Activated CD4-positive, alpha-beta T cell treated with anti-CD3 and anti-CD28 coated beads, Interleukin-2, amount 50 U/mL, for 1 hour (primary cell): Measurements from ENCODE around the gene SPAG16.

Experiments
- DNase-seq: peaks from one replicate; pipeline ENCODE4 v3.0.0-alpha.2; 2020

Gene SPAG16

GRCh38 chr2:214203214-214203613, 919.0 kb downstream of the SPAG16 start:
- no peak for DNase-seq

DNA sequence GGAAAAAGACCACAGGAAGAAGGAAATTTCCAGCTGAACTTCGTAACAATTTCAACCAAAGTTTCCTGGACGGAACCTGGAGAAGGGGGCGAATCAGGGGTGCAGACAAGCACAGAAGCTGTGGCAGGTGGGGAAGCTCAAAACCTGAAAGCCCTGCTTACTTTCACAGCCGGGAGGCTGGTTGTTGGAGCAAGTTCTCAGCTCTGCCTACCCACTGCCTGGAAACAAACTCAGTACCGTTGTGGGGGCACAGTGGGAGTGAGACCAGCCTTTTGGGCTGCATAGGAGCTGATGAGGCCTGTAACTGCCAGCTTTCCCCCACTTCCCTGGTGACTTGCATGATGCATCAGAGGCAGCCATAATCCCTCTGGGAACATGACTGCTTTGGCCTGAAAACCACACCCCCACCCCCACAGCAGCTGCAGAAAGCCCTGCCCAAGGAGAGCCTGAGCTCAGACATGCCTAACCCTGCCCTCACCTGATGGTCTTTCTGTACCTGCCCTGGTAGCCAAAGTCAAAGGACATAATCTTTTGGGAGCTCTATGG, 919.6 kb downstream of the SPAG16 start:
- no peak for DNase-seq

- no peak for DNase-seq
Measured at GRCh38 chr2:214215107-214215506, 930.8 kb downstream of the SPAG16 start.

DNA sequence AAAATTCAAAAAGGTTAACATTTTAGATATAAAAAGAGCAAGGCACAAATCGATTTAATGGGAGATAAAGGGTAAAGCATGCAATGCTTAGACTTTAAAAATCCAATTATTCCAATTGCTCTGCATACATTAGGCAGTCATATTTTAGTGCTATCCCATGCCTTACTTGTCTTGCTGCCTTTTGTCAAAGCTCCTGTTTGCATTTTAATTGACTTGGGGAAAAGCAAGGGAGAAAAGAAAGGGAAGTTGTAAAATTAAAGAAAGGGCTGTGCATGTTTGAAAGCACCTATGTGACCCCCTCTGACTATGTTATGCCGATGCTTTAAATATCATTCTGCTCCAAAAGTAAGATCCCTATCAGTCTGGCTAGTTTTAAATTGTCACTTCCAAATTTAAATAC, 932.9 kb downstream of the SPAG16 start:
- DNase-seq = no peak

DNA sequence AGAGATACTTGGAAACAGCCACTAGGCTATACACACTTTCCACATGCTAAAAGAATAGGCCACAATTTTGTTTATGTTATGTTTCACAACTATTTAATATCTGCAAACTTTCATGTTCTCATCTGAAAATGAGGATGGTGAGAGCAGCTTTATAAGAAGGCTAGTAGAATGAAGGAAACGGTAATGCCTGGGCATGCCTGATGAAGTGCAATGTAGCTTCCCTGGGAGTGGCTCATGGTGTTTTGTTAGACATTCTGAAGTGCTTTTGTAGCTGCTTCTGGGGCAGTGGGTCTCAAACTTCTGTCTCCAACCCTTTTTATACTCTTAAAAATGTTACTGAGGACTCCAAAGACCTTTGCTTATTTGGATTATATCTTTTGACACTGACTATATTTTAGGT, 933.3 kb downstream of the SPAG16 start:
- no peak for DNase-seq

- no peak for DNase-seq
Measured at GRCh38 chr2:214220251-214220650, 936.0 kb downstream of the SPAG16 start.

- DNase-seq = no peak
Measured at GRCh38 chr2:214226061-214226460, 941.8 kb downstream of the SPAG16 start.

GRCh38 chr2:214232271-214232670, 948.0 kb downstream of the SPAG16 start:
- DNase-seq = no peak

- DNase-seq = no peak
Measured at GRCh38 chr2:214233164-214233563, 948.9 kb downstream of the SPAG16 start.

DNA sequence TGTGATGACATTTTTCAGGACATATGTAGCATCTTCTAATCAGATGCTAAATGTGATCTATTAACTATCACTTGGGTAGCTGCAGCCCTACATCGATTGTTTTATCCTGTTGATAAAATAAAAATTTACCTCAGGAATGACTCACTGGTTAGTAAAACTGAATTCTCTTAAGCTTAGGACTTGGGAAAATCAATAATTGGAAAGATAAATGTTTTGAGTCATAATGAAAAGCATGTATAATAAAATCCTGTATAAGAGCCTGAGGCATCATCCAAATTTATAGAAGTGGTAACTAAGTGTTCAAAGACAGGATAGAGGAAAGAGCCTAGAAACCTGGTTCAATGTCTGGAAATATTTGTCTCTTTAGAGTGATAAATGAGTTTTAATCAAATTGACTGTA, 958.5 kb downstream of the SPAG16 start:
- DNase-seq = no peak

DNA sequence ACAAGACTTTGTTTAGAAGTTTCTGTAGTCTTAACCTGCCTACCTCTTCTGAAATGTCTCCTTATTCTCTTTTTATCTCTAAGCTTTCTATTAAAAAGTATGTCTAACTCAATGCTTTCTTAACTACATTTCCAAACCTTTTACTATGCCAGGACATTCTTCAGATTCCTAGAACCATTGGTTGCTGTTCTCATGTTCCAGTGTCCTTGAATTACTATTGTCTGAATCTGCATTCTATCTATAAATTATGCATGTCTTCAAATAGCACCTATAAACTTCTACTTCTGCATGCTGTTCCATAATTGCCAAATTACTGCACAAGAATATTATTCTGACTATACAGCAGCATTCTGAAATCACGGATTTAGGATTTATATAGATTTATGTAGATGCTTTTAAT, 960.6 kb downstream of the SPAG16 start:
- no peak for DNase-seq

DNA sequence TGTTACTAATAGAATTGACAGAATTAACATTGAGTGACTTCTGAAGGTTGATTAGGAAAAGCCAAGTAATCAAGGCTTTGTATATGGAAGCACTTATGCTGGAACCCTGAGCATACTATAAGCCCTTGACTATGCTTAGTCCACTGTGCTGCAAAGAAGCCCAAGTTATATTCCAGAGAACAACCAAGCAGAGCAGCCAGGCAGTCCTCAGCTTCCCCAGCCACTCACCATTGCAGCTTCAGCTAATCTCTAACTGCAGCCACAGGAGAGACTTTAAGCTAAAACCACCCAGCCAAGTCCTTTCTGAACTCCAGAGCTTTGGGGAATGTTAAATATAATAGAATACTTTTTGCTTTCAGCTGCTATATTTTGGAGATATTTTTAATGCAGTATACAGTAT, 962.2 kb downstream of the SPAG16 start:
- no peak for DNase-seq

- DNase-seq = no peak
Measured at GRCh38 chr2:214247531-214247930, 963.3 kb downstream of the SPAG16 start.

GRCh38 chr2:214255046-214255445, 970.8 kb downstream of the SPAG16 start:
- no peak for DNase-seq

DNA sequence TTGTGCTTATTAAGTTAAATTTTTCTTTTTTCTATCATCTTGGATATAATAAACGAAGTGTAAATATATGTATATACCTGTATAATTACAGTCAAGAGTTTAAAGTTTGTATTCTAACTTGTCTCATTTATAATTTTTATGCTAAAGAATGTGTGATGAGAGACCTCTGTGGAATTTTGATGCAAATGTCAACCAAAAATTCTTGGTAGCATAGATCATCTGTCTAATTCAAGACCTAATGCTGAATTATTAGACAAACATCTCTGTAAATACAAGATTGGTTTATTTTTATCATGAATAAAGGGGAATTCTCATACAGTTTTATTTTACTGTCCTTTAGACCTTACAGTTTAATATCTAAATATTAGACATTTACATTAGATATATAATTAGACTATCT, 977.4 kb downstream of the SPAG16 start:
- no peak for DNase-seq

GRCh38 chr2:214264171-214264570, 979.9 kb downstream of the SPAG16 start:
- no peak for DNase-seq

DNA sequence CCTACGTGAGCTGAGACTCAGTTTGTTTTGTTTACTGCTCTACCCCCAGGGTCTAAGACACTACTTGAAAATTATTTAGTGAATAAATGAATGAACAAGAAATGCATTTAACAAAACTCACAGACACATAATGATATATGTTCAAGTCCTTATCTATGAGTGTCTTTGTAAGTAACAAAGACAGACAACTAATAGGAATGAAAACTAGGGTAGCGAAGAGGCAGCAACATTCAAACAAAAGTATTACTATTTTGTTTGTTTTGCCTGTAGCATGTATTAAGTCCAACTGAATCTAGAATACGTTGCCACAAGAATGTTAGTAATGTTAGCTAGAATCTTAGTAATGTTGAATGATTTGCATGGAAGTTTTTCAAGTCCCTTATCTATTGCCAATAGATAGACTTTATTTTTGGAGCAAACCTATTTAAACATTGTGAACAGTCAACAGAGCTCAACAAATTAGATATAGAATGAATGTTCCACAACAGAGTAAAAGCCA, 981.8 kb downstream of the SPAG16 start:
- no peak for DNase-seq

DNA sequence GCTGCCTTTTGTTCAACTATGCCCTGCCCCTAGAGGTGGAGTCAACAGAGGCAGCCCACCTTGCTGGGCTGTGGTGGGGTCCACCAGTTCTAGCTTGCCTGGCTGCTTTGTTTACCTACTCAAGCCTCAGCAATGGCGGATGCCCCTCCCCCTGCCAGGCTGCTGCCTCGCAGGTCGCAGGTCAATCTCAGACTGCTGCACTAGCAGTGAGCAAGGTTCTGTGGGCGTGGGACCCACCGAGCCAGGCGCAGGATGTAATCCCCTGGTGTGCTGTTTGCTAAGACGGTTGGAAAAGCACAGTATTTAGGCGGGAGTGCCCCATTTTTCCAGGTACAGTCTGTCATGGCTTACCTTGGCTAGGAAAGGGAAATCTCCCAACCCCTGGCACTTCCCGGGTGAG, 993.6 kb downstream of the SPAG16 start:
- DNase-seq = no peak

DNA sequence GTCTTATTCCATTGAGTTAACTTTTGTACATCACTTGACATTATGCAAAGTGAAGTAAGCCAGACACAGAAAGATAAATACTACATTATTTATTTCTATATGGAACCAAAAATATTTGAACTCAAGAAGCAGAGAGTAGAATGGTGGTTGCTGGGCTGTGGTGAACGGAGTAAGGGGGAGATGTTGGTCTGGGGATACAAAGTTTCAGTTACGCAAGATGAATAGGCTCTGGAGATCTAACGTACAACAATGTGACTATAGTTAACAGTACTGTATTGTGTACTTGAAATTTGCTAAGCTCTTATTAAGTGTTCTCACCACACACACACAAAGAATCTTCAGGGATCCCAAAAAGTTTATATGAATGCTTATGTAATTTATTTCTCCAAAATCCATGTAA, 1001.7 kb downstream of the SPAG16 start:
- DNase-seq = no peak

DNA sequence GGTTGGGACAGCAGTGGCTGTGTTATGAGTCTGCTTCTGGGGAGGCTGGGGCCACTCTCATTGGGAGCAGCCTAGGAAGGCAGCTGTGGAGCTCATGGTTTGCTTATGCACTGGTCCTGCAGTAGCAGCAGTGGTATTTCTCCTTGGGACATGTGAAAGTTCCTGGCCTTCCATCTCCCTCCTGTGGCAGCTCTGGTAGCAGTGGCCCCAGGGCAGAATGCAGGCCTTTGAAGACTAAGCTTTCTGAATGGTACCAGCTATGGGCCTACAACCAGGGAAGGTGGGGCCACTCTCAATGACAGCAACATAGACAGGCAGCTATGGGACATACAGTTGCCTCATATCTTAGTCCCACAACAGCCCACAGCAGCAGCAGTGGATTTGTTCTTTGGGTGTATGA, 1009.3 kb downstream of the SPAG16 start:
- DNase-seq = no peak

DNA sequence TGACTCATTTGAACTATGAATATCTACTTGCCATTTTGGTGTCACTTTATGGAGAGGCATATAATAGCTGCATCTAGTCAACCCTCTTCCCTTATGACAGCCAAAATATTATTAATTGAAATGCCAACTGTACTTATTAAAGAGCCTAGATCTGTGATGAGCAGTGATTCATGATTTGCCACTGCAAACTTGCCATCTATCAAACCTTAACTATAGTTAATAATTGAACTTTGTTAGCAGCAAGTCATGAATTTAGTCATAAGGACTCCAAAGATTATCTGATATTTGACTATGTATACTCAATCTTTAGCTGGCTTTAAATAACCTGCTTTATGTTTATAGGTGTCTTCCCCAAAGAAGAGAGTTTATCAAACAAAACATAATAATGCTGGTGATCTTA, 1010.2 kb downstream of the SPAG16 start:
- no peak for DNase-seq

DNA sequence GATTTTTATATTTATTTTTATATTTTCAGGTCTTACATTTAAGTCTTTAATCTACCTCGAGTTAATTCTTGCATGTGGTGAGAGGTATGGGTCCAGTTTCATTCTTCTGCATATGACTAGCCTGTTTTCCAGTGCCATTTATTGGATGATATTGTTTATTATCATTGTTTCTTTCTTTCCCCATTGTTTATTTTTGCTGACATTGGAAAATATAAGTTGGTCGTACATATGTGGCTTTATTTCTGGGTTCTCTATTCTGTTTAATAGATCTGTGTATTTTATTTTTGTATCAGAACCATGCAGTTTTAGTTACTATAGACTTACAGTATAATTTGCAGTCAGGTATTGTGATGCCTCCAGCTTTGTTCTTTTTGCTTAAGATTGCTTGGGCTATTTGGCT, 1013.2 kb downstream of the SPAG16 start:
- no peak for DNase-seq

DNA sequence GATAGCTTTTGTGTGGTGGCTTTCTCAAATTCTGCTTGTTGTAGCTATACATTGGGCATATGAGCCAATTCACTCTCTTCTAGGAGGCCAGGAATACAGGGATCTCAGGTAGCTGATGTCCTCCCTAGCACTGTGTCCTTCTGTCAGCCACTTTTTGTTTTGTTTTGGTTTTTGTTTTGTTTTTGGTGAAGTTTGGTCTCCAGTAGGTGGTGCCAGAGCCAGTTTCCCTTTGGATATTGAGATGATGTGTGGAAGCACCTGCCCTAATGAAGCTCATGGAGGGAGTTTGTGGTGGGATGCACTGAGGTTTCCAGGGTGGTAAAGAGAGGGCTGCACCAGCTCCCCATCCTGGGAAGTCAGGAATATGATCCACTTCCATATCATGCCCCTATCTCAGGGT, 1026.1 kb downstream of the SPAG16 start:
- DNase-seq = no peak

- DNase-seq = no peak
Measured at GRCh38 chr2:214311031-214311533, 1026.8 kb downstream of the SPAG16 start.

DNA sequence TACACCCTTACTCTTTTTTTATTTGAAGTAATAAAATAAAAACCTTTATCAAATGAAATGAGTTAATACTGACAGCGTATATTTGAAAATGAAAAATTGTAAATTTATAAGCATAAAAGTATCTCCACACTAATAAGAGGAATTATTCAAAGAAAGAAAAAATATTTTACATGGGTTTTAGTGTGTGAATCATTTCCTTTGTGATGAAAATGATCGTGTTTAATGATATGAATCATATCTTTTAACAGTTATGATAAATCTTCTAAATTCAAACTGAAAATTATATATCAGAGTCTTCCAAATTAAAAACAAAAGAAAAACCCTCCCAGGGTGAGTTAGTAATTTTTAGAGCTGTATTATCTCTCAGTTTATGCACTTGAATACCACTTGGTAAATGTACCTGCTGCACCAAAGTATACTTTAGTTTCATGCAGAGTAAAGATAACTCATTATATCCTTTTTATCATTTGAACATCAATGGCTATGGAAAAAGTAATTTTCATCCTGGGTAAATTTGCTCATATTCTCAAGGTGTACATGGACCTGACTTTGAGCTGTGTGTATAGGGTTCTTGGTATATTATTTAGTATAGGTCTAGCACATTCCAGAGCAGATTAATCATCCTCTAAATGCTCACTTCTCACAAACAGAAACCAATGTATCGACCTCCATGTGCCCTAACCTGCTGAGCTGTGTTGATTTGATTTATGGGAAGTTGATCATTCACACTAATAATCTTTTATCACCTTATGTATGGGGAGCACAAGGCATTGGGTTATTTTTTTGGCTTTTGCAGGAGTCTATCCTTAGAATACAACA, 1027.9 kb downstream of the SPAG16 start:
- no peak for DNase-seq
